GM23248 (cell line): ENCODE measurements around the gene KATNA1. TPM values are rescaled to one million over a fixed set of nuclear protein-coding genes. Genes with fewer than 3 reads are reported as not detected.
A peak's percentile ranks its signal among the peaks of the same experiment; 100 is the strongest.

Experiments used
- DNase-seq: peaks from one replicate; pipeline ENCODE4 v3.0.0-alpha.2; 2015
- H2AFZ ChIP-seq: fragments of 200-600 bp; sonication (generic); 2 replicates; pipeline ENCODE4 v1.6.1; 2016; ENCODE audit warnings: antibody characterized with exemption
- H3F3A ChIP-seq: fragments of 200-600 bp; sonication (generic); 2 replicates; pipeline ENCODE4 v1.6.1; 2016; ENCODE audit warnings: mild to moderate bottlenecking, antibody characterized with exemption, mixed run types; ENCODE audit not compliant: insufficient read depth
- H3K27ac ChIP-seq: fragments of 200-600 bp; sonication (generic); 2 replicates; pipeline ENCODE4 v1.5.1; 2016; ENCODE audit warnings: mild to moderate bottlenecking
- H3K27me3 ChIP-seq: fragments of 200-600 bp; sonication (generic); replicated peaks from 2 replicates; pipeline ENCODE4 v1.6.1; 2016; ENCODE audit warnings: mild to moderate bottlenecking; ENCODE audit not compliant: insufficient read depth
- H3K36me3 ChIP-seq: fragments of 200-600 bp; sonication (generic); 2 replicates; pipeline ENCODE4 v1.6.1; 2016; ENCODE audit warnings: low read depth, mild to moderate bottlenecking
- H3K4me1 ChIP-seq: fragments of 200-600 bp; sonication (generic); 2 replicates; pipeline ENCODE4 v1.6.1; 2016; ENCODE audit warnings: mild to moderate bottlenecking; ENCODE audit not compliant: insufficient read depth
- H3K4me2 ChIP-seq: fragments of 200-600 bp; sonication (generic); one replicate; pipeline ENCODE4 v1.6.1; 2016; ENCODE audit warnings: mild to moderate bottlenecking; ENCODE audit not compliant: unreplicated experiment
- H3K4me3 ChIP-seq: fragments of 200-600 bp; sonication (generic); 2 replicates; pipeline ENCODE4 v1.5.1; 2016; ENCODE audit warnings: mild to moderate bottlenecking
- H3K79me2 ChIP-seq: fragments of 200-600 bp; sonication (generic); 2 replicates; pipeline ENCODE4 v1.6.1; 2016; ENCODE audit warnings: mild to moderate bottlenecking; ENCODE audit not compliant: insufficient read depth
- H3K9ac ChIP-seq: fragments of 200-600 bp; sonication (generic); 2 replicates; pipeline ENCODE4 v1.6.1; 2016; ENCODE audit warnings: mild to moderate bottlenecking
- H3K9me2 ChIP-seq: fragments of 200-600 bp; sonication (generic); 2 replicates; pipeline ENCODE4 v1.6.1; 2016; ENCODE audit warnings: mixed run types, mild to moderate bottlenecking, moderate library complexity; ENCODE audit not compliant: insufficient read depth
- H3K9me3 ChIP-seq: fragments of 200-600 bp; sonication (generic); one replicate; pipeline ENCODE4 v1.6.1; 2017; ENCODE audit warnings: low read depth
- H4K20me1 ChIP-seq: fragments of 200-600 bp; sonication (generic); 2 replicates; pipeline ENCODE4 v1.6.0; 2016; ENCODE audit not compliant: insufficient read depth
- EZH2 ChIP-seq: fragments of 200-600 bp; sonication (generic); IDR thresholded peaks from 2 replicates; pipeline ENCODE4 v1.6.1; 2018; ENCODE audit warnings: antibody characterized with exemption, mild to moderate bottlenecking; ENCODE audit not compliant: insufficient read depth, poor library complexity, severe bottlenecking
- EZH2phosphoT487 ChIP-seq: fragments of 200-600 bp; sonication (generic); IDR thresholded peaks from 2 replicates; pipeline ENCODE4 v1.6.1; 2018; ENCODE audit warnings: antibody characterized with exemption, moderate library complexity, mild to moderate bottlenecking, low read depth; ENCODE audit not compliant: insufficient read depth
- WGBS, 2 experiments: methylation state at CpG; one replicate each; pipeline ENCODE4 v1.1.6; 2015 to 2017; ENCODE audit warnings: low lambda C conversion rate in 2 of 2, low coverage in 1 of 2; ENCODE audit errors: missing lambda C conversion rate in 2 of 2; 5-methylcytosine and 5-hydroxymethylcytosine counted together
- in situ Hi-C: fragments of 300-500 bp; cut with MboI; formaldehyde crosslinking; loops from 2 replicates; pipeline ENCODE4 v1.15.0; 2020
- polyA plus RNA-seq: library from polyadenylated mRNA; unstranded; fragments of >200 nt; fragmentation: Nextera tagmentation; extraction: Ambion mirVana; gene quantifications from 2 replicates; pipeline ENCODE4 v1.2.1, GENCODE V29; 2016
- total RNA-seq: library from RNA; depleted of rRNA; stranded (reverse); fragments of >200 nt; shearing (Covaris generic); gene quantifications from 2 replicates; pipeline ENCODE4 v1.2.3, GENCODE V29; 2014

The KATNA1 gene
- total and polyA plus RNA-seq, 2 experiments from 2014 or later = 27.1 to 30.9 TPM

DNA sequence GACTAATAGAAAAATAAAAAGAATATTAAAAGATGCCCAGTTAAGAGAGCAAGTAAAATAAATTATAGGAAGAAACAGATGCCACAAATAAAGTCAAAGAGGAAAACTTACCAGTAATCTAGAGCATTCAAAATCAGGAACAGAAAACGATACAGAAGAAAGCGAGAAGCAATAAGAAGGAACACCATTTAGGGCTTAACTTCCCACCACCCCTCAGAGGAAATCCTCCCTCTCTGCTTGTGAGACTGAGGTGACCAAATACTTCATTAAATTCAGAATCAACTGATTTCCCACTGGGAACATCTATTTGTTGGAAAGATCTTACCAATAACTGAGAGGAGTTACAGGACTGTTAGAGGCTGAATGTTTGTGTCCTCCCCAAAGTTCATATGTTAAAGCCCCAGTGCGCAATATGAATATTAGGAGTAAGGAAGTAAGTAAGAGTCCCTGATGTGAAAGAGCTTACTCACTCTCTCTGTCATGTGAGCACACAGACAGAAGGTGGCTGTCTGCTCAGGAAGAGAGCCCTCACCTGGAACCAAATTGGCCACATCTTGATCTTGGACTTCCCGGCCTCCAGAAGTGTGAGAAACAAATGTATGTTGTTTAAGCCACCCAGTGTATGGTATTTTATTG lies 19.5 kb downstream of the KATNA1 start:
- WGBS, 2 experiments = 97 to 98% methylated on average over 4 of the region's 4 CpGs
- in situ Hi-C loops = no loop called here
- Histone ChIP-seq H3K4me2 (no peak overlapping the region), H3F3A (no peaks in the 10 kb centered on the region), H3K9ac (no peak overlapping the region), H3K4me1 (no peaks in the 10 kb centered on the region), H3K4me3 (no peak overlapping the region), H4K20me1 (no peaks in the 10 kb centered on the region), H3K36me3 (peaks cover 16% of the 10 kb centered on the region; the same call in 1 of the 2 replicates), H3K27me3 (no peaks in the 10 kb centered on the region), H2AFZ (no peak overlapping the region), H3K27ac (no peak overlapping the region), H3K9me3 (no peaks in the 10 kb centered on the region), H3K79me2 (no peaks in the 10 kb centered on the region), H3K9me2 (no peaks in the 10 kb centered on the region)
- DNase-seq = no peak
- TF ChIP-seq EZH2phosphoT487 = no peak
- TF ChIP-seq EZH2 = no peak

DNA sequence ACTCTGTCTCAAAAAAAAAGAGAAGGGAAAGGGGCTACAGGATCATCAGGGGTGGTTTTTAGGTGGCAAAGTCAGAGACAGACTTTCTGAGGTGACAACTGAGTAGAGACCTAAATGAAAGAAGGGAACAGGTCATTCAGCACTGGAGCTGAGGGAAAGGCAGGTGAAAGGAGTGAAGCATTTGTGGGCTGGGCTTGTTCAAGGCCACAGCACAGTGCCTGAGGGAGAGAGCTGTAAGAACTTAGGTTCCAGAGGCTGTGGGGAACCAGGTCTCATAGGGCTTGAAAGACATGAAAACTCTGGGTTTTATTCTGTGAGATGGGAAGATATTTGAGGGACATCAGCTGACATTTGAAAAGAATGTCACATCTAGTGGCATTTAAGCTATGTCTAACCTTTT lies 20.8 kb downstream of the KATNA1 start:
- Histone ChIP-seq H3K9ac (no peak overlapping the region), H2AFZ (no peak overlapping the region), H4K20me1 (no peaks in the 10 kb centered on the region), H3K9me2 (no peaks in the 10 kb centered on the region), H3K9me3 (no peaks in the 10 kb centered on the region), H3K4me2 (no peak overlapping the region), H3K79me2 (no peaks in the 10 kb centered on the region), H3K4me1 (no peaks in the 10 kb centered on the region), H3K27me3 (no peaks in the 10 kb centered on the region), H3K4me3 (no peak overlapping the region), H3K36me3 (peaks cover 25% of the 10 kb centered on the region; the same call in 1 of the 2 replicates), H3F3A (no peaks in the 10 kb centered on the region), H3K27ac (no peak overlapping the region)
- in situ Hi-C loops = no loop called here
- DNase-seq = no peak
- no peak for TF ChIP-seq EZH2
- TF ChIP-seq EZH2phosphoT487 = no peak

- H3K4me1 ChIP-seq = no peaks in the 10 kb centered on the region
- H3K27me3 ChIP-seq = no peaks in the 10 kb centered on the region
- peaks cover 31% of the 10 kb centered on the region for H3K79me2 ChIP-seq
- TF ChIP-seq EZH2phosphoT487 (no peak), EZH2 (no peak)
- no peaks in the 10 kb centered on the region for H3K9me3 ChIP-seq
- in situ Hi-C loops = no loop called here
- peaks cover 18% of the 10 kb centered on the region; the same call in 1 of the 2 replicates for H3K36me3 ChIP-seq
- no peak overlapping the region for H2AFZ ChIP-seq
- no peak overlapping the region for H3K4me3 ChIP-seq
- no peak overlapping the region for H3K9ac ChIP-seq
- no peaks in the 10 kb centered on the region for H3K9me2 ChIP-seq
- H4K20me1 ChIP-seq = 0 out of 2 replicates have a peak, but pooled peaks cover 4% of the 10 kb centered on the region
- no peak overlapping the region for H3K27ac ChIP-seq
- no peaks in the 10 kb centered on the region for H3F3A ChIP-seq
- no peak for DNase-seq
- no peak overlapping the region for H3K4me2 ChIP-seq
- 81 to 86% methylated on average over 5 of the region's 5 CpGs for WGBS, 2 experiments
Measured at GRCh38 chr6:149615805-149616204, 32.7 kb downstream of the KATNA1 start.

DNA sequence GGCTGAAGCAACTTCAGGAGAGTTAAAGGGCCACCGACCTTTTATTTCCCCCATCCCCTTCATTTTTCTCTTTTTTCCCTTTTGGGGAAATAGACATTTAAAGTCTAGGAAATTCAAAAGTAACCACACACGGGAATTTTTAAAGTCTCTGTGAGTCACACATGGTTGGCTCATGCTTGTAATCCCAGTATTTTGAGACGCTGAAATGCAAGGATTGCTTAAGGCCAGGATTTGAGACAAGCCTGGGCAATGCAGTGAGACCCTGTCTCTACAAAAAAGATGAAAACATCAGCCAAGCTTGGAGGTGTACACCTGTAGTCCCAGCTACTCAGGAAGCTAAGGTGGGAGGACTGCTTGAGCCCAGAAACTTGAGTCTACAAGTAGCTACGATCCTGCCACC lies 34.2 kb downstream of the KATNA1 start:
- no peaks in the 10 kb centered on the region for H3K9me2 ChIP-seq
- H3K36me3 ChIP-seq = peaks cover 16% of the 10 kb centered on the region; the same call in 1 of the 2 replicates
- H3K4me2 ChIP-seq = no peak overlapping the region
- H3F3A ChIP-seq = no peaks in the 10 kb centered on the region
- DNase-seq = peak; percentile 31
- TF ChIP-seq EZH2phosphoT487 (no peak), EZH2 (no peak)
- H3K9ac ChIP-seq = no peak overlapping the region
- H4K20me1 ChIP-seq = 0 out of 2 replicates have a peak, but pooled peaks cover 4% of the 10 kb centered on the region
- no peaks in the 10 kb centered on the region for H3K9me3 ChIP-seq
- H3K79me2 ChIP-seq = peaks cover 37% of the 10 kb centered on the region
- WGBS, 2 experiments = 76 to 78% methylated on average over 4 of the region's 4 CpGs
- no peaks in the 10 kb centered on the region for H3K27me3 ChIP-seq
- in situ Hi-C loops = no loop called here
- H3K4me3 ChIP-seq = no peak overlapping the region
- no peak overlapping the region for H2AFZ ChIP-seq
- no peak overlapping the region for H3K27ac ChIP-seq
- no peaks in the 10 kb centered on the region for H3K4me1 ChIP-seq
